ENCODE measurements around the gene PLA2G4A. TPM values are rescaled to one million over a fixed set of nuclear protein-coding genes. Genes with fewer than 3 reads are reported as not detected.

Gene PLA2G4A
- polyA plus RNA-seq, 1 of the 3 experiments (the other 2 are of a cell fraction) = 0.26 TPM

- Histone ChIP-seq H3K4me2 (no peak overlapping the region), H3K27me3 (ENCODE audit: insufficient read depth) (no peaks in the 10 kb centered on the region), H3K79me2 (ENCODE audit: insufficient read depth) (no peaks in the 10 kb centered on the region)
Observed at GRCh38 chr1:186798960-186799688, 29.6 kb upstream of the PLA2G4A start.

More at GRCh38 chr1:186798960-186799688, 29.6 kb upstream of the PLA2G4A start:
- Histone ChIP-seq H3K4me1 (ENCODE audit: control insufficient read depth in 1 of 2, insufficient read depth in 2 of 2, low read depth in 1 of 2, low read length in 1 of 2) (no peaks in the 10 kb centered on the region), H2AFZ (ENCODE audit: low read depth) (no peak overlapping the region), H3K9me3 (no peaks in the 10 kb centered on the region), H4K20me1 (ENCODE audit: insufficient read depth) (no peaks in the 10 kb centered on the region), H3K4me3 (ENCODE audit: low read depth in 2 of 2, low read length in 1 of 2) (no peak overlapping the region), H3F3A (replicated peaks; ENCODE audit: insufficient read depth) (no peaks in the 10 kb centered on the region), H3K27ac (ENCODE audit: low read depth in 2 of 2, low read length in 1 of 2) (no peak overlapping the region), H3K9ac (no peak overlapping the region), H3K36me3 (replicated peaks in 1 of 2; ENCODE audit: control insufficient read depth in 1 of 2, insufficient read depth in 2 of 2, low read length in 1 of 2) (no peaks in the 10 kb centered on the region), H3K9me2 (no peaks in the 10 kb centered on the region)
- CTCF ChIA-PET = interaction anchor here (0.8 to 0.9 kb wide), 2 partner anchors 20 to 316 kb away, joined by 3 to 4 read pairs; no protein-coding TSS in a partner anchor
- no peak for TF ChIP-seq TAF1 (IDR thresholded peaks at IDR 0.05; ENCODE audit: borderline replicate concordance, low read depth, low read length)
- no peak for TF ChIP-seq RXRA (IDR thresholded peaks at IDR 0.05; ENCODE audit: borderline replicate concordance, low read depth)
- TF ChIP-seq REST (IDR thresholded peaks at IDR 0.05; ENCODE audit: low read depth, low read length) = no peak
- no peak for TF ChIP-seq MXI1 (IDR thresholded peaks at IDR 0.05; ENCODE audit: low read depth, low read length)
- TF ChIP-seq CTCF (IDR thresholded peaks at IDR 0.05) = no peak
- TF ChIP-seq YY1 (IDR thresholded peaks at IDR 0.05; ENCODE audit: low read depth) = no peak
- no peak for TF ChIP-seq TCF12 (IDR thresholded peaks at IDR 0.05)
- no peak for TF ChIP-seq GABPA (IDR thresholded peaks at IDR 0.05; ENCODE audit: low read depth)
- no peak for TF ChIP-seq USF2 (IDR thresholded peaks at IDR 0.05; ENCODE audit: borderline replicate concordance, low read depth, low read length)
- TF ChIP-seq EZH2phosphoT487 (IDR thresholded peaks at IDR 0.05; ENCODE audit: borderline replicate concordance, low read depth) = no peak
- no peak for TF ChIP-seq ZBTB33 (IDR thresholded peaks at IDR 0.05; ENCODE audit: borderline replicate concordance, low read depth)
- no peak for TF ChIP-seq USF1 (IDR thresholded peaks at IDR 0.05; ENCODE audit: borderline replicate concordance, low read depth)
- no peak for DNase-seq
- POLR2A ChIA-PET = no interaction called here
- WGBS (ENCODE audit: low lambda C conversion rate) = 23% methylated on average over 4 of the region's 4 CpGs
